RWPE1 (cell line): ENCODE measurements around the gene GPR132.

Experiments
- CTCF ChIA-PET: fragments of 350-600 bp; sonication (Branson Sonifier 250); formaldehyde crosslinking; extraction: SDS; loops from one replicate; lab custom pipeline; 2021; lab: Yijun Ruan, JAX
- POLR2A ChIA-PET: fragments of 400-600 bp; formaldehyde crosslinking; extraction: SDS; loops from one replicate; lab custom pipeline; 2020; ENCODE audit warnings: antibody characterized with exemption; ENCODE audit not compliant: low non-redundant PET; lab: Yijun Ruan, JAX
- DNase-seq: peaks from one replicate; pipeline ENCODE4 v3.0.0; 2012; ENCODE audit warnings: low spot score
- H3K27ac ChIP-seq: fragments of 450-650 bp; 2 replicates; pipeline ENCODE4 v1.5.1; 2017
- TF ChIP-seq, protein P1 (sequence below): fragments of 450-650 bp; conservative IDR thresholded peaks from 2 replicates; pipeline ENCODE4 v1.5.1; 2017; ENCODE audit warnings: low read depth, mild to moderate bottlenecking

The GPR132 gene

DNA sequence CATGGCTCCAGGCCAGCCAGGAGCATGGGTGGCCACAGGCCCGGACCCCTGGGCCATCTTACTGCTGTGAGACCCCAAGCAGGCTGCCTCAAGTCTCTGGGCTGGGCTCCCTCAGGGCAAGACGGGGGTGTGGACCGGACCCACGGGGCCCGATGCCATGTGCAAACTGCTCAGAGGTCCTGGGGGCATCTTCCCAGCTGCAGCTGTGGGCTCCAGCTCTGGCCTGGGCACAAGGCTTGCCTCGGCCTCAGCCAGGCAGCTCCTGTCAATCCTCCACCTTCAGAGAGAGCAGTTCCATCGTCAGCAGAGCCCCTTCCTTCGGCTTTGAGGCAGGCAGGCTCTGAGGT lies 12.4 kb upstream of the GPR132 start:
- DNase-seq, result no peak
- TF ChIP-seq, protein P1, sequence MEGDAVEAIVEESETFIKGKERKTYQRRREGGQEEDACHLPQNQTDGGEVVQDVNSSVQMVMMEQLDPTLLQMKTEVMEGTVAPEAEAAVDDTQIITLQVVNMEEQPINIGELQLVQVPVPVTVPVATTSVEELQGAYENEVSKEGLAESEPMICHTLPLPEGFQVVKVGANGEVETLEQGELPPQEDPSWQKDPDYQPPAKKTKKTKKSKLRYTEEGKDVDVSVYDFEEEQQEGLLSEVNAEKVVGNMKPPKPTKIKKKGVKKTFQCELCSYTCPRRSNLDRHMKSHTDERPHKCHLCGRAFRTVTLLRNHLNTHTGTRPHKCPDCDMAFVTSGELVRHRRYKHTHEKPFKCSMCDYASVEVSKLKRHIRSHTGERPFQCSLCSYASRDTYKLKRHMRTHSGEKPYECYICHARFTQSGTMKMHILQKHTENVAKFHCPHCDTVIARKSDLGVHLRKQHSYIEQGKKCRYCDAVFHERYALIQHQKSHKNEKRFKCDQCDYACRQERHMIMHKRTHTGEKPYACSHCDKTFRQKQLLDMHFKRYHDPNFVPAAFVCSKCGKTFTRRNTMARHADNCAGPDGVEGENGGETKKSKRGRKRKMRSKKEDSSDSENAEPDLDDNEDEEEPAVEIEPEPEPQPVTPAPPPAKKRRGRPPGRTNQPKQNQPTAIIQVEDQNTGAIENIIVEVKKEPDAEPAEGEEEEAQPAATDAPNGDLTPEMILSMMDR, result no peak
- ChIA-PET POLR2A (no interaction called here), CTCF (interaction anchor here (0.7 kb wide), 1 partner anchor 558 kb away, joined by 3 read pairs; no protein-coding TSS in a partner anchor)
- no peak overlapping the region for H3K27ac ChIP-seq

DNA sequence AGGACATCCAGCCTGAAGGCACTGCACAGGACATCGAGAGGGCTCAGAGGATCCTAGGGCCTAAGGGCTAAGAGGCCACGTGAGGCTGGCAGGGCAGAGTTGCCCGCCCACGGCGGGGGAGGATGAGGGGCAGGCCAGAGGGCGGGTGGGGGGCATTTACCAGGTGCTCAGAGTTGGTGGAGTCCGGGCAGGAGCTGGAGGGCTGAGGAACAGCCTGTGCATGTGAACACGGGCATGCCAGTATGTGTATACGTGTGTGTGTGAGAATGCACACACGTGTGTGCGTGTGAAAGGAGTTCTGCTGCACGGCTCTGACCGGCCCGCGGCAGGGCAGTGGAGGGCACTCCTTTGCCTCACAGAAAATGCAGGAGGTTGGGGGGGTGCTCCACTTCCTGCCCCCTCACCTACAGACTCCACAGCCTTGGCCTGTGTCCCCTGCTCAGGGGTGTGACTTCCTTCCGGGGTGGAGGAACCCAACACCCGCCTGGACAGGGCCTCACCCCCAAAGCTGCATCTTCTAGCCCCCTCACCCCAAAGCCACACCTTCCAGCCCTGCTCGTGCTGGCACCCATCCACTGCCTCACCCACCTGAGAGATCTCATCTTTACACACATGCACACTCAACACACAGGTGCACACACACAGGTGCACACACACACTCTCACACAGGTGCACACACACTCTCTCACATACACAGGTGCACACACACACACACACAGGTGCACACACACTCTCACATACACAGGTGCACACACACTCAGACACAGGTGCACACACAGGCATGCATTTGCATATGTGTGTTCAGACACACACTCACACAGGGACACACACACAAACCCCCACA lies 11.8 kb upstream of the GPR132 start:
- POLR2A ChIA-PET, result no interaction called here
- TF ChIP-seq, protein P1, result no peak
- DNase-seq, result no peak
- CTCF ChIA-PET, result interaction anchor here (0.7 to 1.1 kb wide), 2 partner anchors 10 to 558 kb away, joined by 3 to 4 read pairs; no protein-coding TSS in a partner anchor
- H3K27ac ChIP-seq, result peak overlapping the region; percentile 82; the same call in 1 of the 2 replicates

DNA sequence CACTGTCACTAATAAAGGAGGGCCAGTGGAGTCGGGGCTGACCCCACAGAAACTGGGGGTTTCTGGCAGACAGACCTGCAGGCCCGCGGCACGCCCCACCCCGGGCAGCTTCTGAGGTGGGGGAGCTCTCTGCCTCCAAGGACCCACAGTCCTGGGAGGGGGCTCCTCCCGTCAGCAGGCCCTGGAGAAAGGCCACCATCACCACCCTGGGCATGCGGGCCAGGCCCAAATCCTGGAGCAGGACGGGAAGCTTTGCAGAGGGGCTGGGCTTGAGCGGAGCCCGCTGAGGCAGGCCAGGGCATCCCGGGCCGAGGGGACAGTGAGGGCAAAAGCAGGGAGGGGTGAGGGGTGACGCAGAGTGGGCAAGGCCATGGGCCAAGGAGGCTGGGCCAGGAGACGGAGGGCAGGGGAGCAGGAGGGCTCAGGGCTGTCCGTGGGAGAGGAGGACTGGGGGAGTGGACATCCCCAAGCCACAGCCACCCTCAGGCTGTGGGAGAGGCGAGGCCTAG lies 11.1 kb upstream of the GPR132 start:
- POLR2A ChIA-PET, result no interaction called here
- no peak for DNase-seq
- peak overlapping the region; percentile 82; the same call in 1 of the 2 replicates for H3K27ac ChIP-seq
- TF ChIP-seq, protein P1, result no peak
- CTCF ChIA-PET, result interaction anchor here (0.6 to 1.1 kb wide), 2 partner anchors 10 to 456 kb away, joined by 3 to 4 read pairs; no protein-coding TSS in a partner anchor

DNA sequence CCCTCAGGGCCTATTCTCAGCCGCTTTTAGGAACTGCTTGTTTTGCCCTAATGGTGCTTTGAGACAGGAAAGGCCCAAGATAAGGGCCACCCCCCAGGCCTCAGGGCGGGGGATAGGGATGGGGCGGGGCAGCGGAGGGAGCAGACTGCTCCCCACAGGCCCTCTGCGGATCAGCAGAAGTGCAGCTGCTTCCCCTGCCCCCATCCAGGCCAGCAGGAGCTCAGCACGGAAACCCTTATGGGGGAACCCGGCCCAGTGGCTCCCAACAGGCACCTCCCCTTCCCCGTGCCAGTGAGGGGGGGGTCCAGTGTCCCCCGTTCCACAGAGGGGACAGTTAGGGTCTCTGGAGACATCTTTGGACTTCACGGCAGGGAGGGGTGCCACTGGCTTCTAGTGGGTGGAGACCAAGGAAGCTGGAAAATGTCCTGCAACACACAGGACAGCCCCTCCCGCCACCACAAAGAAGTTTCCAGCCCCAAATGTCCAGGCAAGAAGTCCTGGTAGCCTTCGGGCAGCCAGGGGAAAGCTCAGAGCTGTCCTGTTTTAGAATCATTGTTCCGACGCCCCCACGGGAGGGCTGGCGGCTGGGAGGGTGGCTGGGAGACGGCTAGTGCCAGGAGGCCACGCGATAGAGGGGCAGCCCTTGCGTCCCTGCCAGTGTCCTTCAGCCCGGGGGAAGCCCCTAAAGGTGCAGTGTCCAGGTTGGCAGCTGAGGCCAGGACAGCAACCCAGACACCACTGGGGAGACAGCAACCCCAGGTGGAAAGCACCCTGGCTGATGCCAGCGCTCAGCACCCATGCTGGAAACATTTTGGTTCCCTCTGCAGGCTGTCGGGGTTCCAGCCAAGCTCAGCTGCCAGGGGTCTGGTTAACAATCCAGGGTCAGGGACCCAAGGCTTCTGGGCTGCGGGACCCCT lies 10.4 kb upstream of the GPR132 start:
- POLR2A ChIA-PET, result no interaction called here
- DNase-seq, result no peak
- TF ChIP-seq, protein P1, result no peak
- H3K27ac ChIP-seq, result peak overlapping the region; percentile 82
- CTCF ChIA-PET, result interaction anchor here (0.6 to 1.3 kb wide), 7 partner anchors 11 to 457 kb away, joined by 3 to 5 read pairs (median 4); partner anchors contain the start of gene ZBTB42

DNA sequence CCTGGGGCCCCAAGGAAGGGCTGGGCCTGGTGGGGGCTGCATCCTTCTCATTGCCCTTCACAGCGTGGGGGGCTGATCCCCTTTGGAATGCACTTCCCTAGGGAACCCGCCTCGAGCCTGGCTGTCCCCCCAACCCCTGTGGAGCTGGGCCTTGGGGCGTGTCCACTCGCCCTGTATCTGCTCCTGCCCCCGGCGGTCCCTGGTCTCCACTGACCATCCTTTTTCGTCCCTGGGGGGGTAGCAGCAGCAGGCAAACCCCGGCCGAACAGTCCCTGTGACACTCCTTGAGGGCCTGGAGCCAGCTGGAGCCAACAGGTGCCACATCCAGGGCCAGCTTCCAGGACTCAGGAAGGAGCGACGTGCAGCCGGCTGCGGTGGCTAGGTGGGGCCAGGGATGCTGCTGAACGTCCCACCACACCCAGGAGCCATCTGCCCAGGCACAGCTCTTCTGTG lies 9.4 kb upstream of the GPR132 start:
- TF ChIP-seq, protein P1, result no peak
- POLR2A ChIA-PET, result interaction anchor here (0.6 kb wide), 1 partner anchor 12 kb away, joined by 3 read pairs; no protein-coding TSS in a partner anchor
- peak overlapping the region; percentile 82 for H3K27ac ChIP-seq
- DNase-seq, result no peak
- CTCF ChIA-PET, result interaction anchor here (0.8 to 1.9 kb wide), 3 partner anchors 12 to 29 kb away, joined by 3 to 7 read pairs (median 5); no protein-coding TSS in a partner anchor
